Measurements from ENCODE around the gene STK17B. TPM values are rescaled to one million over a fixed set of nuclear protein-coding genes. Genes with fewer than 3 reads are reported as not detected.

Gene STK17B
- total and polyA plus RNA-seq, 2 of the 8 experiments (the other 6 are each of a cell fraction or from before 2014, with no cell fraction given): 1.8 to 10.5 TPM

DNA sequence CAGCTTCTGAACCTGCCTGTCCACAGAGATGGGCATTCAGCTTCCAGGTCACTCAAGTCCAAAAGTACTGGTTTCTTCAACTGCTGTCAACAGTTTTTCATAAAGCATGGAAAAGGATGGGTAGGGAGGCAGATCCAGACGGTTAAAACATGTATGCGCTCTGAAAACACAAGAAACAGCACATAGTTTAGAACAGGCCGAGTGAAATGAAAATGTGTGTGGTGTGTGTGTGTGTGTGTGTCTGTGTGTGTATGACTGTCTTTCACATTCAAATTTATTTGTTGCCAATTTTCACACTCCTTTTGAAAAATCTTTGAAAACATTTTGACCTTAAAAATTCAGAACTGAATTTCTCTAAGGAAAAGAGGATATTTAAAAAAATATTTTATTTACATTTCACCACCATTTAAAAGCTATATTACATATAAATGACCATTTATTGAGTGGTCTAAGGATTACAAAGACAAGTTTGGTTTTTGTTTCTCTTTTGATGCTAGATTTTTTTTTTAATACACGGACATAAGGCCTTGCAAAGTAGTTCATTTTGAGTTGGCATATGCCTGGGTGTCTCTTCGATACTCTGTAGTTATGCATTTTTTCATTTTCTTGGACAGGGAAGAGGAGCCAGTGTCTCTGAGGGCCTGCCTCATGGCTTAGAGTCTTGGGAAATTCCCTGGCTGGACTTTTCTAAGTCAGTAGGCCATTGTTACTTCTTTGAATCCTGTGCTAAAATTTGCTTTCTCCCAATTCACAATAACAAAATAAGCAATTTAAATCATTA lies 30.0 kb upstream of the STK17B start:
- H3K79me2 ChIP-seq (ENCODE audit: control insufficient read depth in 1 of 2, insufficient read depth in 2 of 2, low read length in 2 of 2): no peaks in the 10 kb centered on the region
- no peaks in the 10 kb centered on the region for H3K79me1 ChIP-seq (ENCODE audit: low read depth, low read length)
- no peak overlapping the region for H3K14ac ChIP-seq (ENCODE audit: insufficient read length)
- no peaks in the 10 kb centered on the region for H3K27me3 ChIP-seq (replicated peaks in 1 of 4; ENCODE audit: control insufficient read depth in 3 of 4, extremely low read depth in 1 of 4, insufficient read depth in 3 of 4, low read length in 3 of 4)
- WGBS, 2 experiments (ENCODE audit: extremely low coverage in 1 of 2, insufficient coverage in 1 of 2, insufficient read length in 1 of 2, insufficient replicate concordance in 2 of 2, low coverage in 1 of 2, low lambda C conversion rate in 2 of 2, missing lambda C conversion rate in 1 of 2): 94% methylated on average over 5 of the region's 5 CpGs; no CpG with 5 or more reads in 1 of the 2 experiments
- H3K9me3 ChIP-seq (ENCODE audit: insufficient read depth in 2 of 2, low read depth in 1 of 2, low read length in 1 of 2): no peaks in the 10 kb centered on the region
- no peak overlapping the region for H2BK20ac ChIP-seq (ENCODE audit: low read length)
- no peaks in the 10 kb centered on the region for H4K20me1 ChIP-seq (replicated peaks in 1 of 2; ENCODE audit: control insufficient read depth in 1 of 2, insufficient read depth in 2 of 2, low read length in 2 of 2)
- no peak overlapping the region for H3K4me3 ChIP-seq (ENCODE audit: extremely low read depth in 1 of 4, insufficient read depth in 2 of 4, low read depth in 3 of 4, low read length in 4 of 4)
- H2AK5ac ChIP-seq (ENCODE audit: low read depth, low read length): no peak overlapping the region
- H3K36me3 ChIP-seq (ENCODE audit: control insufficient read depth in 2 of 4, insufficient read depth in 4 of 4, low read length in 3 of 4): no peaks in the 10 kb centered on the region
- H3K56ac ChIP-seq (replicated peaks; ENCODE audit: insufficient read length, low read depth, low read length): no peak overlapping the region
- H3K23me2 ChIP-seq (ENCODE audit: low read depth, low read length): no peaks in the 10 kb centered on the region
- no peak overlapping the region for H3K9ac ChIP-seq (replicated peaks in 1 of 4; ENCODE audit: extremely low read depth in 1 of 4, low read depth in 3 of 4, low read length in 3 of 4)
- no peak overlapping the region for H3K18ac ChIP-seq (ENCODE audit: extremely low read depth, low read length)
- H2BK120ac ChIP-seq (replicated peaks; ENCODE audit: low read depth, low read length): no peak overlapping the region
- H2BK15ac ChIP-seq (ENCODE audit: low read length): no peak overlapping the region
- ChIA-PET POLR2A (ENCODE audit: partially characterized antibody) (no interaction called here), CTCF (ENCODE audit: partially characterized antibody) (interaction anchor here (0.8 kb wide), 1 partner anchor 11 kb away, joined by 4 read pairs; no protein-coding TSS in a partner anchor)
- no peak overlapping the region for H3K4ac ChIP-seq (replicated peaks; ENCODE audit: insufficient read length, low read depth, low read length)
- no peak overlapping the region for H3K23ac ChIP-seq (ENCODE audit: insufficient read length)
- no peak overlapping the region for H3K27ac ChIP-seq (ENCODE audit: low read depth, low read length)
- TF ChIP-seq RBBP5 (IDR thresholded peaks at IDR 0.05; ENCODE audit: borderline replicate concordance, low read depth, low read length) (no peak), CHD1 (IDR thresholded peaks at IDR 0.05; ENCODE audit: low read depth, low read length) (no peak), RXRA (IDR thresholded peaks at IDR 0.05; ENCODE audit: insufficient read depth, low read depth, low read length) (no peak), FOSL1 (IDR thresholded peaks at IDR 0.05; ENCODE audit: insufficient read depth, low read depth, low read length) (no peak), SUZ12 (IDR thresholded peaks at IDR 0.05; ENCODE audit: low read length) (no peak), SP4 (IDR thresholded peaks at IDR 0.05; ENCODE audit: low read length) (no peak), BCL11A (IDR thresholded peaks at IDR 0.05; ENCODE audit: low read depth in 2 of 2, low read length in 2 of 2) (no peak), TEAD4 (IDR thresholded peaks at IDR 0.05; ENCODE audit: low read depth, low read length) (no peak), HDAC6 (IDR thresholded peaks at IDR 0.05; ENCODE audit: low read depth, low read length) (no peak), SIX5 (IDR thresholded peaks at IDR 0.05; ENCODE audit: low read depth, low read length) (no peak), POU5F1 (IDR thresholded peaks at IDR 0.05; ENCODE audit: low read depth, low read length) (no peak), HDAC2 (IDR thresholded peaks at IDR 0.05; ENCODE audit: borderline replicate concordance in 1 of 2, low read depth in 2 of 2, low read length in 2 of 2) (no peak), RAD21 (IDR thresholded peaks at IDR 0.05 in 1 of 2, conservative IDR thresholded peaks at IDR 0.05 in 1 of 2; ENCODE audit: low read depth in 2 of 2, low read length in 2 of 2) (no peak)
- H4K5ac ChIP-seq (ENCODE audit: insufficient read length, low read depth, low read length): no peak overlapping the region
- DNase-seq (ENCODE audit: low read depth in 1 of 2, low spot score in 2 of 2): no peak
- H3K4me2 ChIP-seq (ENCODE audit: insufficient read depth in 1 of 2, low read depth in 2 of 2, low read length in 2 of 2): no peak overlapping the region
- H2BK5ac ChIP-seq (ENCODE audit: low read depth, low read length): no peak overlapping the region
- no peak overlapping the region for H4K8ac ChIP-seq (ENCODE audit: extremely low read depth, insufficient read depth, low read length)
- no peak overlapping the region for H2BK12ac ChIP-seq (ENCODE audit: low read depth, low read length)
- peaks cover 0 to under 1% (median 0%) of the 10 kb centered on the region in 4 experiments; a peak in 1 of 7 replicates for H3K4me1 ChIP-seq (replicated peaks in 1 of 4; ENCODE audit: control insufficient read depth in 3 of 4, insufficient read depth in 4 of 4, low read length in 3 of 4)
- no peak overlapping the region for H4K91ac ChIP-seq (replicated peaks; ENCODE audit: insufficient read length, low read length)
- no peak for FAIRE-seq
- H2AFZ ChIP-seq (ENCODE audit: low read length): no peak overlapping the region

All from H1 (cell line).